GM23248 (cell line): Measurements from ENCODE around the gene GABRG3.

Experiments
- EZH2 ChIP-seq: fragments of 200-600 bp; sonication (generic); IDR thresholded peaks from 2 replicates; pipeline ENCODE4 v1.6.1; 2018; ENCODE audit warnings: antibody characterized with exemption, mild to moderate bottlenecking; ENCODE audit not compliant: insufficient read depth, poor library complexity, severe bottlenecking
- EZH2phosphoT487 ChIP-seq: fragments of 200-600 bp; sonication (generic); IDR thresholded peaks from 2 replicates; pipeline ENCODE4 v1.6.1; 2018; ENCODE audit warnings: antibody characterized with exemption, moderate library complexity, mild to moderate bottlenecking, low read depth; ENCODE audit not compliant: insufficient read depth

- no peak for TF ChIP-seq EZH2phosphoT487
- no peak for TF ChIP-seq EZH2
These were observed 365.7 kb downstream of the GABRG3 start for GRCh38 chr15:27336676-27337075.
